ENCODE measurements around the gene PALD1.
"Not testable (repeated sequence)": the region's sequence is repeated elsewhere in the genome, so short reads cannot be mapped to it uniquely, and the experiment has no call there.

Gene PALD1

GRCh38 chr10:70603449-70603801, 124.9 kb downstream of the PALD1 start:
- TF ChIP-seq CTCF (conservative IDR thresholded peaks at IDR 0.05) = no peak
- H3K27ac ChIP-seq = no peak overlapping the region

- TF ChIP-seq ZFX (IDR thresholded peaks at IDR 0.05) = no peak
- no peak for TF ChIP-seq CTCF (conservative IDR thresholded peaks at IDR 0.05)
Observed at GRCh38 chr10:70604106-70604505, 125.5 kb downstream of the PALD1 start.

GRCh38 chr10:70605161-70605560, 126.6 kb downstream of the PALD1 start:
- no peak overlapping the region for H3K27ac ChIP-seq
- no peak for TF ChIP-seq CTCF (conservative IDR thresholded peaks at IDR 0.05)
- no peak for TF ChIP-seq ZFX (IDR thresholded peaks at IDR 0.05)

More at GRCh38 chr10:70604106-70604505, 125.5 kb downstream of the PALD1 start:
- no peak overlapping the region for H3K27ac ChIP-seq

- no peak for TF ChIP-seq CTCF (conservative IDR thresholded peaks at IDR 0.05)
- no peak for TF ChIP-seq ZFX (IDR thresholded peaks at IDR 0.05)
- H3K27ac ChIP-seq = no peak overlapping the region
Observed at GRCh38 chr10:70607936-70608335, 129.4 kb downstream of the PALD1 start.

GRCh38 chr10:70613941-70614340, 135.4 kb downstream of the PALD1 start:
- no peak overlapping the region for H3K27ac ChIP-seq
- no peak for TF ChIP-seq ZFX (IDR thresholded peaks at IDR 0.05)
- no peak for TF ChIP-seq CTCF (conservative IDR thresholded peaks at IDR 0.05)

- H3K27ac ChIP-seq = not testable (repeated sequence)
Observed at GRCh38 chr10:70614364-70614763, 135.8 kb downstream of the PALD1 start.

GRCh38 chr10:70615211-70615610, 136.6 kb downstream of the PALD1 start:
- TF ChIP-seq ZFX (IDR thresholded peaks at IDR 0.05) (no peak), CTCF (conservative IDR thresholded peaks at IDR 0.05) (no peak)
- H3K27ac ChIP-seq = no peak overlapping the region

- no peak for TF ChIP-seq CTCF (conservative IDR thresholded peaks at IDR 0.05)
- no peak for TF ChIP-seq ZFX (IDR thresholded peaks at IDR 0.05)
- no peak overlapping the region for H3K27ac ChIP-seq
Observed at GRCh38 chr10:70615784-70616522, 137.4 kb downstream of the PALD1 start.
